ENCODE data around the gene TBC1D12. TPM values are rescaled to one million over a fixed set of nuclear protein-coding genes. Genes with fewer than 3 reads are reported as not detected.

Gene TBC1D12
- total RNA-seq, 1 experiment from 2014 or later = 1.6 TPM

DNA sequence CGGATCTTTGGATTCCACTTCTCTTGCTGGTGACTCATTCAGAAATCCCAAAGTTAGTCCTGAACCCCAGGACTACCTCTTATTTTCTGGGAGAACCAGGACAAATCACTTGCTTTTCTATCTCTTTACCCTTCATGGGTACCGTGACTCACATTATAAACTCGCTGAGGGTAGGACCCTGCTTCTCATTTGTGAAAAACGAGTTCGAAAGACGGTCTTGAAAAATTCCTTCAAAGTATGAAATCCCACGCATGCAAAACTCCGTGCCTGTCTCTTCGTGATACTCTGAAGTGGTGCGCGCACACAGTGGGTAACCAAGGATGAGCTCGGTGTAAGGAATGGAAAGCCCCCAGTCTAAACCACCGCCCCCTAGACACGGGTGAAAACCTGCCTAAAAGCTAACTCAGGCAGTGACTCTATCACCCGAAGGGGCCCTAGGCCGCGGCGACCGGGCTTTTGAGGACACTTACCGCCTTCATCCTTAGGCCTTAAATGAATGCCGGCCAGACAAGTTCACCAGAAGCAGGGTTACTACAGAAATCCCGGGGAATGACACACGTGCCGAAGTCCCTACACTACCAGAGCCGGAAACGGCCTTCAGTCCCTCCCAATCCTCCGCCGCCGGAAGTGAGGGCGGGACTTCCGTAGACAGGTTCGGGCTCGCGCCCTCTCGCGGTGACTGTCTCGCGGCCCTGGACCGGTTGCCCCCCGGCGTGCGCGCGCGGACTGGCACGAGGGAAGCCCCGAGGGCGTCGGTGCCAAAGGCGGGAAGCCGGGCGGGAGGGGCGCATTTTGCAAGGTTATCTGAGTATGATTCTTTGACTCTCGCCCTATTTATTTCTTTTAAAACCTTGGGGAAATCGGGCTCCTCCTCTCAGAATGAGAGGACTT is 39.7 kb upstream of the TBC1D12 start, which contains the start of gene NOC3L:
TSS of gene NOC3L (minus strand) at position 580 of the 891 bp plus-strand sequence. CDS start at position 479, 101 bp downstream.
- POLR2A ChIA-PET (ENCODE audit: low non-redundant PET) = no interaction called here
- BruUV-seq (replicated peaks) = TSS peak; percentile 67
- peak; percentile 97 for DNase-seq (ENCODE audit: low spot score)
- CTCF ChIA-PET = no interaction called here
- H3K27ac ChIP-seq (ENCODE audit: low read depth, low read length, poor library complexity, severe bottlenecking) = peak within 1 kb of the TSS; percentile 72
- TF ChIP-seq, protein P1, sequence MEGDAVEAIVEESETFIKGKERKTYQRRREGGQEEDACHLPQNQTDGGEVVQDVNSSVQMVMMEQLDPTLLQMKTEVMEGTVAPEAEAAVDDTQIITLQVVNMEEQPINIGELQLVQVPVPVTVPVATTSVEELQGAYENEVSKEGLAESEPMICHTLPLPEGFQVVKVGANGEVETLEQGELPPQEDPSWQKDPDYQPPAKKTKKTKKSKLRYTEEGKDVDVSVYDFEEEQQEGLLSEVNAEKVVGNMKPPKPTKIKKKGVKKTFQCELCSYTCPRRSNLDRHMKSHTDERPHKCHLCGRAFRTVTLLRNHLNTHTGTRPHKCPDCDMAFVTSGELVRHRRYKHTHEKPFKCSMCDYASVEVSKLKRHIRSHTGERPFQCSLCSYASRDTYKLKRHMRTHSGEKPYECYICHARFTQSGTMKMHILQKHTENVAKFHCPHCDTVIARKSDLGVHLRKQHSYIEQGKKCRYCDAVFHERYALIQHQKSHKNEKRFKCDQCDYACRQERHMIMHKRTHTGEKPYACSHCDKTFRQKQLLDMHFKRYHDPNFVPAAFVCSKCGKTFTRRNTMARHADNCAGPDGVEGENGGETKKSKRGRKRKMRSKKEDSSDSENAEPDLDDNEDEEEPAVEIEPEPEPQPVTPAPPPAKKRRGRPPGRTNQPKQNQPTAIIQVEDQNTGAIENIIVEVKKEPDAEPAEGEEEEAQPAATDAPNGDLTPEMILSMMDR (conservative IDR thresholded peaks at IDR 0.05; ENCODE audit: low read depth, low read length) = peak; percentile 74
- TF ChIP-seq EZH2 (IDR thresholded peaks at IDR 0.05; ENCODE audit: borderline replicate concordance, low read depth, low read length, poor library complexity, severe bottlenecking) = no peak
- peaks cover 11% of the 10 kb centered on the region for H3K4me1 ChIP-seq (ENCODE audit: insufficient read depth, low read length, poor library complexity, severe bottlenecking)
- no peaks in the 10 kb centered on the region for H3K9me3 ChIP-seq (ENCODE audit: low read depth, low read length, poor library complexity, severe bottlenecking)
- intact Hi-C loops (cut with micrococcal nuclease; ENCODE audit: unreplicated experiment) = loop anchor here (5.0 kb wide), 1 partner anchor 80 kb away; no protein-coding TSS in a partner anchor
- peak within 1 kb of the TSS; percentile 74 for H3K4me3 ChIP-seq (ENCODE audit: low read depth, low read length, poor library complexity, severe bottlenecking)
- H3K27me3 ChIP-seq (replicated peaks; ENCODE audit: insufficient read depth, low read depth, low read length, poor library complexity) = no peaks in the 10 kb centered on the region
- peaks cover 15% of the 10 kb centered on the region for H3K36me3 ChIP-seq (ENCODE audit: insufficient read depth, low read length, poor library complexity, severe bottlenecking)

DNA sequence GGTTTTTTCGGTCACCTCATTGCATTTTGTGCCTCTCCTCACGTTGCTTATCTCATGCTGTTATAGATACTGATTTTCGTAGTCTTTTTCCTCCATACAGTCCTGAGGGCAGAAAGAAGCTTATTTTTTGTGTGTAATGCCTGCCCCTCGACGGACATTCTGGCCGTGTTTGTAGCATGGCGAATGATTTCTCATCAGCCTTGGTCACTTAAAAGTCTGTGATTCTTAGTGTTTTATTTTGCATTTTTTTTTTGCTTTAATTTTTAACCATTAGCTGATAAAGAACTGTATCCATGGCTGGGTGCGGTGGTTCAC is 39.1 kb upstream of the TBC1D12 start:
- ChIA-PET POLR2A (ENCODE audit: low non-redundant PET) (no interaction called here), CTCF (no interaction called here)
- Histone ChIP-seq H3K9me3 (ENCODE audit: low read depth, low read length, poor library complexity, severe bottlenecking) (no peaks in the 10 kb centered on the region), H3K4me3 (ENCODE audit: low read depth, low read length, poor library complexity, severe bottlenecking) (peak overlapping the region; percentile 74), H3K36me3 (ENCODE audit: insufficient read depth, low read length, poor library complexity, severe bottlenecking) (peaks cover 10% of the 10 kb centered on the region), H3K27me3 (replicated peaks; ENCODE audit: insufficient read depth, low read depth, low read length, poor library complexity) (no peaks in the 10 kb centered on the region), H3K27ac (ENCODE audit: low read depth, low read length, poor library complexity, severe bottlenecking) (no peak overlapping the region), H3K4me1 (ENCODE audit: insufficient read depth, low read length, poor library complexity, severe bottlenecking) (peaks cover 11% of the 10 kb centered on the region)
- BruUV-seq (replicated peaks) = no TSS peak
- TF ChIP-seq, protein P1 (conservative IDR thresholded peaks at IDR 0.05; ENCODE audit: low read depth, low read length) = no peak
- no peak for TF ChIP-seq EZH2 (IDR thresholded peaks at IDR 0.05; ENCODE audit: borderline replicate concordance, low read depth, low read length, poor library complexity, severe bottlenecking)
- no peak for DNase-seq (ENCODE audit: low spot score)
- intact Hi-C loops (cut with micrococcal nuclease; ENCODE audit: unreplicated experiment) = loop anchor here (5.0 kb wide), 1 partner anchor 79 kb away; no protein-coding TSS in a partner anchor

DNA sequence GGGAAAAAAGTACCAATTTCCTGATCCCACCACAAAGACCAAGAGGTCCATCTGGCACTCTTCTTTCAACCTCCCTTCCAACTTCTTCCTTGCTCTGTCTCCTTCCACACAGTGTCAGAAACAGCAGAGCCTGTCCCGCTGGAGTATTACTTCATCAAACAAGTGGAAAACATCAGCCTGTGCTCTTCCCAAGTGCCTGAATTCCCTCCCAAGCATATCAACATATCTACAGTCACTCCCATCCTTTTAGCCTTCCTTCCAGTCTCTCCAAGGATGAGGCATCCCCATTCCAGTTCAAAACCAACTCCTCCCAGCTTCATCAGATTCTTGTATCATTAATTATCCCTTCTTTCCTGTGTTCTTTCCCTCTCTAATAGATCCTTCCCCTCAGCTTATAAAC is 37.9 kb upstream of the TBC1D12 start:
- Histone ChIP-seq H3K9me3 (ENCODE audit: low read depth, low read length, poor library complexity, severe bottlenecking) (no peaks in the 10 kb centered on the region), H3K4me3 (ENCODE audit: low read depth, low read length, poor library complexity, severe bottlenecking) (no peak overlapping the region), H3K27ac (ENCODE audit: low read depth, low read length, poor library complexity, severe bottlenecking) (no peak overlapping the region), H3K27me3 (replicated peaks; ENCODE audit: insufficient read depth, low read depth, low read length, poor library complexity) (no peaks in the 10 kb centered on the region), H3K4me1 (ENCODE audit: insufficient read depth, low read length, poor library complexity, severe bottlenecking) (peaks cover 11% of the 10 kb centered on the region), H3K36me3 (ENCODE audit: insufficient read depth, low read length, poor library complexity, severe bottlenecking) (no peaks in the 10 kb centered on the region)
- intact Hi-C loops (cut with micrococcal nuclease; ENCODE audit: unreplicated experiment) = loop anchor here (5.0 kb wide), 1 partner anchor 78 kb away; no protein-coding TSS in a partner anchor
- BruUV-seq (replicated peaks) = no TSS peak
- ChIA-PET CTCF (no interaction called here), POLR2A (ENCODE audit: low non-redundant PET) (no interaction called here)
- TF ChIP-seq EZH2 (IDR thresholded peaks at IDR 0.05; ENCODE audit: borderline replicate concordance, low read depth, low read length, poor library complexity, severe bottlenecking) = no peak
- TF ChIP-seq, protein P1 (conservative IDR thresholded peaks at IDR 0.05; ENCODE audit: low read depth, low read length) = no peak
- DNase-seq (ENCODE audit: low spot score) = no peak

Data from A673 (cell line).